GM19397 (cell line): ENCODE data around the gene PGS1.

Experiments used
- ATAC-seq: cut with Tn5 transposase; IDR thresholded peaks from one replicate; pipeline ENCODE4 v1.9.1; 2021; ENCODE audit warnings: mild to moderate bottlenecking, moderate library complexity; ENCODE audit not compliant: unreplicated experiment

Gene PGS1

DNA sequence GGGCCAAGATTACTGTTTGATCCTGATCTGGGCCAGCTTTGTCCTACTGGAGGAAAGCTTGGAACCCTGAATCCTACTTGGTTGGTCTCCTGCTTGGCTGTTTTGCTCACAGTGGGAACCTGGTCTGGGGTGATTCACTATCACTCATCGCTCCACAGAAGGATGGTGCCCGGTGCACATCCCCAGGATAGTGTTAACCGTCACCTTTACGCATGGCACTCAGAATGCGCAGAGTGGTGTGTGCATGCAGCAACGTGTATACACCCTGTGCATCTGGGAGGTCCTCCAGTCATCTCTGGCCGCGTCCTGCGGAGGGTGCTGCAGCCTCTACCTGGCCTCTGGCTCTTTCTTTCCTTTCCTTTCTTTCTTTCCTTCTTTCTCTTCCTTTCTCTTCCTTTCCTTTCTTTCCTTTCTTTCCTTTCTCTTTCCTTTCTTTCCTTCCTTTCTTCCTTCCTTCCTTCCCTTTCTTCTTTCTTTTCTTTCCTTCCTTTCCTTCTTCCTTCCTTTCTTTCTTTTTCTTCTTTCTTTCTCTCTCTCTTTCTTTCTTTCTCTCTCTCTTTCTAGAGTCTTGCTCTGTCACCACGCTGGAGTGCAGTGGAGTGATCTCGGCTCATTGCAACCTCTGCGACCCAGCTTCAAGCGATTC lies 31.7 kb upstream of the PGS1 start:
- no peak for ATAC-seq

DNA sequence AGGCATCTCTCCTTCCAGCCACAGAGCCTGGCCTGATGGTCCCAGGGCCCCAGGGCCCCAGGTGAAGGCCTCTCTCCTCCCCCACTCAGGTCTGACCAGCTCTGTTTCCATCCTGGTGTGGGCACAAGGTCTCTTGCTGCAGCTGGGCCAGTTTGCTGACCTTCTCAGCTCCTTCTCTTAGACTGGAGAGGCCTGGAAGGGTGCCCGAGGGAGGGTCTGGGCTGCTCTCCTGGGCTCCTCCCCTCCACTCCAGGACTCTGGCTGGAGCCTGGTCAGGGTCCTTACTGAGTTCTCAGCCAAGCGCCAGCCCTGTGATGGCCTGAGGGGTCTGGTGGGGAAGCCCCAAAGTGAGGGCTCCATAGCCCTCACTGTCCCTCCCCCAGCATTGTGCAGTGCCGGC lies 31.0 kb upstream of the PGS1 start:
- no peak for ATAC-seq

DNA sequence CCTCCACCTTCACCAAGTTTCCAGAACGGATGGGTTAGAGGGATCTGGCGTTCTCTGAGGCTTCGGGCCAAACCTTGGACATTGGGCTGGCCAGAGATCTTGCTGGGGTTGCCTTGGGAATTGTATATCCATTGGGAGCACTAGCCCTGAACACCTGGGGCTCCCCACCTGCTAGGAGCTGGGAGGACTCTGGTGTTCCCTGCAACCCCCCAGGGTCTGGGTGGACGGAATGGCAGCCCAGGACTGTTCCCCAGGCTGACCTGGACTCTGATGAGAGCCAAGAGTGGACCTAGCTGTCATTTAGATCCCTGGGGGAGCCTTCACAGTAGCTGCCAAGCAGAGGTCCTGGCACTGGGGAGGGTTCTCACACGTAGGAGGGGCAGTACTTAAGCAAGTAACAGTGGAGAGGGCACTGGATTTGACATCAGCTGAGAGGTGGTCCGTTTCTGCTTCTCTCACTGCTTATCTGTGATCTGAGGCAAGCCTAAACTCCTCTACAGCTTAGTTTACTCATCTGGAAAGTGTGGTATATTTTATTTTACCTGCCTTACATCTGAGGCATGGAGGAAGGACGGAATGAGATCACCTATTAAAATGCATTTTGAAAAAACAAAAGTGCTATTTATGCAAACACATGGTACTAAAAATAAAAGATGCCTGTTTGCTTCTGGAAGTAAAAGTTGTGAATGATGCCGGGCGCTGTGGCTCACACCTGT lies 30.2 kb upstream of the PGS1 start:
- no peak for ATAC-seq

DNA sequence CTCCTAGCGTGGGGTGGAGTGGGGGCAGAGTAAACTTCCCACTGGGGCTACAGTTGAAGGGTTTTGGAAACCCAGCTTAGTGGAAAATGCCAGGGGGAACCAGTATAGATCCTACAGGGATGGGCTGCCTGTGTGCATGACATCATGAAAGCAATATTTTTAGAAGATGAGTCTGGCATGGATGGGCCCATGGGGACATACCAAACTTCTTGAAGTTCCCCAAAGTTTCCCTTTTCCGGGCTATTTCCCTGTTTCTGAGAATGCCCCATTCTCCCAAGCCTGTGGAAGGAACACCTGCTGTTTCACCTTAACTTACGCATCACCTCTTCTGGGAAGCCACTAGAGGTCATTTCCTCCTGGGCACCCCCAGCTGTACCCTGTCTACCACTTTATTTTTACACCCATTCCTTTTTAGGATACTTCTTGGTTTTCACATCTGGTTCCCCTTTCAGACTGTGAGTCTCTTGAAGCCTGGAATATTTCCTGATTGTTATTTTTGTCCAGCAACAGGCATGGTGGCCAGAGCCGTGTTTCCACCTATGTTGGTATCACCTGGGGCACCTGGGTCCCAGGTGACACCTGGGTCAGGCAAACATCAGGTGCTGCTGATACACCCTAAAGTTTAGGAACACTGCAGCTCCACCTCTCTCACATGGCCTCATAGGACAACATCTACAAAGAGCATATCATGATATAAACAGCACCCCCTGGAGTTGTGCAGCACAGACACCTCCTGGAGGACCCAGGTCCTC lies 28.4 kb upstream of the PGS1 start:
- no peak for ATAC-seq

DNA sequence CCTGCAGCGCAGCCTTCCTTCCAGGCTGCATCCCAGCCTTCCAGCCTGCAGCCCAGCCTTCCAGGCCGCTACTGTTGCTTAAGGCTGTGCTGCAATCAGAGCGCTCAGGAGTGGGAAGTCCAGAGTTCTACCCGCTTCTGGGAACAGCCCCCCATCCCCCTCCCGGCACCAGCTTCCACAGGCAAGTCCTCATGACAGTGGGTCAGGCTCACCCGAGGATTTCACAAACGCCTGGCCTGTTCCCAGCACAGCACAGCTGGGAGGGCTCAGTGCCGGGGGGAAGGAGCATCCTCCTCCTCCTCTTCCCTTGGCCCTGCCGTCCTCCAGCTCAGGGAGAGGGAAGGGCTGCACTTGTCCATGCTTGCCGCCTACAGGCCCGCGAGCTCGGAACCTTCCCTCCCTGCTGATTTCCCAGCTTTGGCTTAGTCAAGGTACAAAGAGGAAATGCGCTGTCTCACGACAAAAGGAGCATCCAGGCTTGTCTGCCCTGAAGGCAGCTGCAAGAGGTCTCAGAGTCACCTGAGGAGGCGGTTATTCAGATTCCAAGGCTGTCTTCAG lies 26.9 kb upstream of the PGS1 start:
- no peak for ATAC-seq

DNA sequence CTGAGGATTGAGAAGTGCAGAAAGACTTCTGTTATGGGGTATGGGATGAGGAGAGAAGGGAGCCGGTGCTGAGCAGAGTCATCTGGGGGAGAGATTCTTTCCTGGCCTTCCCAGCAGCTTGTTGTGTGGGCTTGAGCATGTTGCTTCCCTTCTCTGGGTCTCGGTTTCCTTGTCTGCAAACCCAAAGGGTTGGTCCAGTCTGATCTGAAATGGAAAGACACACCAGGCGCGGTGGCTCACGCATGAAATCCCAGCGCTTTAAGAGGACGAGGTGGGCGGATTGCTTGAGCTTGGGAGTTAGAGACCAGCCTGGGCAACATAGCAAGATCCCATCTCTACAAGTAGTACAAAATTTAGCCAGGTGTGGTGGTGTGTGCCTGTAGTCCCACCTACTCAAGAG lies 24.6 kb upstream of the PGS1 start:
- no peak for ATAC-seq

DNA sequence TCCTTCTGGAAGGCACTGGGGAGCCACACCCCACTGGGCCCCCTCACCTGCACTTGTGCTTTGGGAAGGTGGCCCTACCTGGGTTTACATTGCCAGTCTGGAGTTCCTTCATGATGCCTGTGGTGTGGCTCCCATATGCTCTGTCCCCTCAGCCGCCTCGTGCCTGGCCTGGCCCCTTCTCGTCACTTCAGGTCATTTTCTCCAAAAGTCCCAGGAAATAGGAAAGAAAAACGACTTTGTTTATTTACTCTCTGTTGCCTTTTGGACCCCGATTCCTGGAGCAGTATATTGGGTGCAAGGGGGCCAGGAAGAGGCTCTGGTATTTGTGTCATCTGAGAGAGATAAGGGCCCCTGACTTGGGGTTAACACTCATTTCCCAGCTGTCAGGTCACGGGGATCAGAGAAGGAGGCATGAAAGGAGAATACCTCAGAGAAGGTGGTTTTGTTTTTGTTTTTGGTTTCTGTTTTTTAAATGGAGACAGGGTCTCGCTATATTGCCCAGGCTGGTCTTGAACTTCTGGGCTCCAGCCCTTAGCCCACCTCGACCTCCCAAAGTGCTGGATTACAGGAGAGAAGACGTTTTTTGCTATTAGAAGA lies 23.3 kb upstream of the PGS1 start:
- ATAC-seq = no peak

DNA sequence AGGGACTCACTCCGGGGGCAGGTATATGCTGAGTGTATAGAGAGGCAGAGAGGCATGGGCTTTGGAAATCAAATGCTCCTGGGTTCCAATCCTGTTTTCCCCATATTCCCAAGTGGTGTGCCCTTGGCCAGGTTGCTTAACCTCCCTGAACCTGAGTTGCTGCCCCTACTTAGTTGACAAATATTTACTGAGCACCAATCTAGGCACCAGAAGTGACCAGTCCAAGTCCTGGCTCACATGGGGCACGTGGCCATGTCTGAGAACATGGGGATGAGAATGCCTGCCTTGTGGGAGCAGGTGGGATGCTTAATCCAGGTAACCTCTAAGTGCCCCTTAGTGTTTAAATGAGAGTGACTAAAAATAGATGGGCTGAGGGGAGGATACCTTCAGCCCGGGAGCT lies 22.7 kb upstream of the PGS1 start:
- ATAC-seq = no peak

DNA sequence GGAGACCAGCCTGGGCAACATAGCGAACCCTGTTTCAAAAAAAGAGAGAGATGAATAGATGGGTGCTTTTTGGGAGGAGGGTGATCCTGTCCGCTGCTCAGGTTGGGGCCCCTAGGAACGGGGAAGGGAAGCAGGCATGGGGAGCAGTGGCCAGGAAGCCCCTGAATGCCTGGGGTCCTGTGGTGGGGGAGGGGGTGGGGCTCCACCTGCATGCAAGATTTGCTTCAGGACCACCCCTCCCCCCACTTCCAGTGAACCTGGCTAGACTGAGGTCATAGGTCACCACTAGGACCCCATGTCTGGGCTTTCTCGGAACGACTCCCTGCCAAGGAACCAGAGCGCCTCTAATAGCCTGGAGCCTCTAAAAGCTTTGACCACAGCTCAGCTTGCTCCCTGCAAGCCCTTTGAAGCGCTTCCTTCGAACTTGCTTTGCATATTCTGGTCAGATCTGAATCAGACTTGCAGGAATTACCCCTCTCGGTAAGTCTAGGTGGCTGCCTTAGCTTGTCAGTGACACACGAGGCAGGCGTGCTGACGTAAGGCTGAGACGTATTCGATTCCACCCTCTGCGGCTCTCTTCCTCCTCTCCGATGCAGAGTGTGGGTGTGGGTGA lies 22.2 kb upstream of the PGS1 start:
- peak; percentile 47 for ATAC-seq

DNA sequence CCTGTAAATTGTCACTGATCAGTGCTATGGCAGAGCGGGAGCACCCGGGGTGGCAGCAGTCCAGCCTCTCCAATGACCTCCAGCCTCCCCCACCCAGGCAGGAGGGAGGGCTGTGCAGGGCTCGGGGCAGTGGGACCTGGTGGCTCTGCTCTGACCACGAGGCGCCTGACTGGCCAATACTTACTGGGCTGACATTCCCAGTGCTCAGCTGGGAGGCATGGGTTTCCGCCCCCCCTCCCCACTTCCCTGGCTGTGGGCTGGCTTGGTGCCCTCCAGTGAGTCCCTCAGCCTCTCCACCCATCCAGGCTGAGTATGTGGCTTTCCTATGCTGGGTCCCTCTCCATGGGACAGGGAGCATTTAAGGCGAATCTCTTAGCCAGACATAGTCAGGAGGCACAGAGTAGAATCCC lies 21.3 kb upstream of the PGS1 start:
- no peak for ATAC-seq

DNA sequence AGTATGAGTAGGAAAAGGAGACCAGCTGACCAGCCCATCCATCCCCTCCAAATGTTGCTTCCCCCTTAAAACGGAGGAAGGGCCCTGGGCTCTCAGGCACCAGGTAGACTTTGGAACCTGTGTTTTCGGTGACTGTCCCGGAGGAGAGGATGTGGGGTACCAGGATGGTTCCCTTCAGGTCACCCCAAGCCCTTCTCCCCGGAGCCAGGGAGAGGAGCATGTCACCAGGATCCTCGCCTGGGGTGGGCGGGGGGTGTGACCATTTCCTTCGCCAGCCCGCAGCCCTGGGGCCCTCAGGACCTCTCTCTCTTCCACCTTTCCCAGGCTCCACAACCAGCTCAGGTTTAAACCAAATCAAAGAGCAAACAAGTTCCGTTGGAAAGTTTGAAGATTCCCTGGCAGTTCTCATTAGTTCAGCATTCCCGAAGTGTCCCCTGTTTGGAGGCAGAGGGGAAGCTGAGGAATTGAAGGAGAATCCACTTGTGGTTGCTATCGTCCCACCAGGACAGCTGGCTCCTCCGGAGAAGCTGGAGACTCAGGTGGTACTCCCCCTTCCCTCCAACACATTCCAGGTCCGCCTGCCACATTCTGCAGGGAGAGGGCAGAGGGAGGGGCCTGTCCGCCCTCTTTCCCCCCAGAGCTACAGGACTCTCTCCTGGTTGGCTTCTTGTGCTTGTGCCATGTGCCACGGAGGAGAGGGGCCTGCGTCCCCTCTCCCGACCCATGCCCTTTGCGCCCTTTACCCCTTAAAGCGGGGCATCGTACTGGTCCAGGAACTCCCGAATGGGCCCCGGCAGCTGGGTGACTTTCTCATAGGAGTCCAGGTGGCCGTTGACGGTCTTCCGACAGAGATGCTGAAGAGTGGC lies 20.5 kb upstream of the PGS1 start:
- ATAC-seq = no peak

DNA sequence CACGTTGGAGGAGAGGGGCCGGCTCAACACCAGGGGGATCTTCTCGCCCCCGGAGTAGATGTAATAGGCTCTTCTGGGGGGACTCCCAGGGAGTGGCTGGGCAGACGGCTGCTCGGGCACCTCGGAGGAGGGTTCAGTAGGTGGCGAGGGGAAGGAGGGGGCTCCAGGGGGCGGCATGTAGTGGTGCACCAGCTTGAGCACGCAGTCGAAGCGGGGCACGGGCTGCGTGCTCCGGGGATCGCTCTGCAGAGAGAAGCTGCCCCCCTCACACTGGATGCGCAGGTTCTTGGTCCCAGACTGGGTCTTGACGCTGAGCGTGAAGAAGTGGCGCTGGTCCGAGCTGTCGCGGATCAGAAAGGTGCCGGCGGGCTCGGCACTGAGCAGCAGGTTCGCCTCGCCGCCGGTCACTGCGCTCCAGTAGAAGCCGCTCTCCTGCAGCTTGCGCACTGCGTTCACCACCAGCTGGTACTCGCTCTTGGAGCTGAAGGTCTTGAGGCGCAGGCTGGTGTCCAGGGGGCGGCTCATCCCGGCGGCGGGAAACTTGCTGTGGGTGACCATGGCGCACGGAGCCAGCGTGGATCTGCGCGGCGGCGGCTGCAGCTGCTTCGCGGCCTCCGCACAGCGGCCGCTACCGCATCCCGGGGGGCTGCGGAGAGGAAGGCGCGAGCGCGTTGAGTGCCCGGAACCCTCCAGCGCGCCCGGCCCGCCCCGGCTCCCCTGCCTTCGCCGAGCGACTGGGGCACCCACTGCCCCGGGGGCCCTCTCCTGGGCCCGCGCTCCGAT lies 19.7 kb upstream of the PGS1 start:
- no peak for ATAC-seq

DNA sequence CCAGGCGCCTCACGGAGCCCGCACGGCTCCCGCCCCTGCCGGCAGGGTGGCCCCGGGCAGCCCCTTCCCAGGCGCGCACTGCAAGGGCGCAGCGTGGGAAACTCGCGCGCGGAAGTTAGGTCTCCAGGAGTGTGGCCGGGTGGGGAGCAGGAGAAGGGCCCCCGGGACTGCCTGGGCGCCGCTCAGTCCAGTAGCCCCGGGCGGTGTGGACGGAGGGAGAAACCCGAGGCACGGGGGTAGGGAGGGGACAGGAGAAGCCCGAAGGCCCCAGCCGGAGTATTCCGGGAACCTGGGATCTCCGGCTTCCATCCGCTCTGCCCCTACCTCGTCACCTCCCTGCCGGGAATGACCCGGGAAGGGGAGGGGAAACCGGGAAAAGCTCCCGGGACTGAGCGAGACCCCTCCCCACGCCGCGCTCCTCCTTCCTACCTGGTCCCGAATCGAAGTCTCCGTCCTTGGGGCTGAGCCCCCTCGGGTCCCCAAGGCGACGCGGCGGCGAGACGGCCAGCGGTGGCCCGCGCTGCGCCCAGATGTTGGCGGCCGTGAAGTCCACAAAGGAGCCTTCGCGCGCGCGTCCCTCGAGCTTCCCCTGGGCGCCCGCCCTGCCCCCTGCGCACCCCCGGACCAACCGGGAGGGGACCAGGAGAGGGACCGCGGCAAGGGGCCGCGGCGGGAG lies 19.0 kb upstream of the PGS1 start:
- no peak for ATAC-seq

DNA sequence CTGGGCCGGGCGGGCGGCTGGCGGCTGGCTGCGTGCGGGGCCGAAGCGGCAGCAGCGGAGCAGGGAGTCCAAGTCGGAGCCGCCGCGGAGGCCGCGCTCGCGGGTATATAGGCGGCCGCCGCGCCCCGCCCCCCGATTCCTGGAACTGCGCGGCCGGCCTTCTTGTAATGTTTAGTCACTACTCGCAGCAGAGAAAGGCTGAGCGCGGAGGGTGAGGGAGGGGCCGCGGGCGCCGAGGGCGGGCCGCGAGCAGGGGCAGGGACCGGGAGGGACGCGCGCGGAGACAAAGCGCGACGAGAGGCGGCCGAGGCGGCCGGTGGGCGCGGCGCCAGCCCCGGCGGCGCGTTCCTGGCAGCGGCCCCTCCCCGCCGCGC lies 18.5 kb upstream of the PGS1 start, which contains the start of gene SOCS3:
Gene SOCS3, minus strand, starts transcription at position 81 of the 374 bp plus-strand sequence. CDS start 982 bp downstream, outside the sequence.
- ATAC-seq = no peak

DNA sequence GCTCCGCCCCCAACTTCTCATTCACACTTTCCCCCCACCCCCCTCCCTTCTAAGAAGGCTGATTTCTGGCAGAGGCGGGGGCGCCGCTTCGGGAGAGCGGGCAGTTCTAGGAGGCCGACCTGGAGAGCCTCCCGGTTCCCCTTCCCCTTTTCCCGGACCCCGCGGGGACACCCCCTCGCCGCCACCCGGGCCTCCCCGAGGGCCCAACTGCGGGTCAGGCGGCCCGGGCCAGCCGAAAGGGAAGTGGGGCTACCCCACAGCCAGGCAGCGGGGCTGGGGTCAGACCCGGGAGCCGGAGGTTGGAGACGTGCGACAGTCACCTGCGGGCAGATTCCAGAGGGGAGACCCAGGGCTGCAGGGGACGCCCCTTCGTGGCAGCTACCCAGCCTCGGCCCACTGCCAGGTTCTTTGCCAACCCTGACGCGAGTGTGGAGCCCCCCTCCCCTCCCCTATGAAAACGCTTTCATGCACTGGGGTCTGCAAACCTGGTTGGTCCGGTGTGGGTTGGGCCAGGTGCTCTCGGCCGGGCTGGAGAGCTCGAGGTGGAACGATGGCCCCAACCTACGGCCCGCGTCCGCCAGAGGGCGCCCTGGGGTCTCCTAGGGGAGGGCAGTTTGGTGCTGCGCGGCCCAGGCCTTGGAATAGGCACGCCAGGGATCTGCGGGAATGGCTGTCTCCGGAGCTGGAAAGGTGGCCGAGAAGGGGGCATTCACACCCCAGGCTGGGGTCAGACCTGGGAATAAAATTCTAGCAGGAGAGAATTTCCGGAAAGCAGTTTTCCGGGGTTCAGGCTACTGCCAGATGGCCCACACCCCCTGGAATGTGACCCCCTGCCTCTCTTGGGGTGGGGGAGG lies 17.9 kb upstream of the PGS1 start:
- ATAC-seq = no peak

DNA sequence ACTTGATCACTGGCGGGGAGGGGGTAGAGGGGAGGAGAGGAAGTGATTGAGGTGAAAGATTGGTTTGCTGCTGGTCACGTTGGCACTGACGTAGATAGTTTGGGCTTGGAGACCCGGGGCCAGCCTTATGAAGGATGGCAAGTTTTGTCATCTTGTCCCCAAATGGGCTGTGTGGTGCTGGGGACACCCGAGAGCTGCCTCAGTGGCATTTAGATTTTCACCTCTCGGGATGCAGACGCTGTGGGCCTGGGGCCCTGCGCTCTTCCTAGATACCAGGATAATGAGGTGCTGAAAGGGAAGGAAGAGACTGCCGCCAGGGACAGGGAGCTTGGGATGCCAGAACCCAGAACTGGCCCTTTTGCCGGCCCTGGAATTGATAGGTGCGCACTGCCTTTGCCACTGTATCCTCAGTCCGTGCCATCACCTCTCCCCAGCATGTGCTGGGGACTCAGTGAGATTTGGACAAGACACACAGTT lies 17.2 kb upstream of the PGS1 start:
- ATAC-seq = no peak

DNA sequence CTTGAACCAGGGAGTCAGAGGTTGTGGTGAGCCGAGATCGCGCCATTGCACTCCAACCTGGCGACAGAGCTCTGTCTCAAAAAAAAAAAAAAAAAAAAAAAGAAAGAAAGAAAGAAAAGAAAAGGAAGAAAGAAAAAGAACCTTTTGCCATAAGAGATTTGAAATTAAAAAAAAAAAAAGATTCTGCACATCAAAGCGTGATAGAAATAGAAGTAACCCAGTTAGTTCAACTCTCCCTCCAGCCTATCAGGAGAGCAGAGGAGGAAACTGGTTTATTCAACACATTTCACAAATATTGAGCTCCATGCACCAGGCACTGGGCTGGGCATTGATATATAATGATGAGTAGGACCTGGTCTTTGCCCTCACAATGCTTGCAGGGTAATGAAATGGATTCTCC lies 16.2 kb upstream of the PGS1 start:
- ATAC-seq = no peak

DNA sequence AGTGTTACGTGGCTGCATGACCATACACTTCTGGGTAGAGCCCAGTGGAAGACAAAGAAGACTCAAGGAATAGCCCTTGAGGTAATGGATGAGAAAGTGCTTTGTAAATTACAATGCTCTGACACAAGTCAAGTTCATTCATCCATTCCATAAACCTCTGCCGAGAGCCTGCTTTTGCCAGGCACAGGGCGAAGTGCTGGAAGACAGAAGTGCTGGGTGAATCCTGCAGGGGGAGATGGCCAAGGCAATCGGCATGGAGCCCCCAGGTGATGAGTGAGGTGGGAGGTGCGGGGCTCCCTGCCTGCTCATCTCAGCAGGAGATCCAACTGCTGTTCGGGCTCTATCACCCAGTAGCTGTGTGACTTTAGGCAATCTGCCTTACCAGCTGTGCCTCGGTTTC lies 15.8 kb upstream of the PGS1 start:
- no peak for ATAC-seq
